Smooth muscle cell of trachea (primary cell): ENCODE data around the gene MAP7. TPM values are rescaled to one million over a fixed set of nuclear protein-coding genes. Genes with fewer than 3 reads are reported as not detected.

Experiments used
- total RNA-seq: library from RNA; depleted of rRNA; stranded (reverse); fragments of >200 nt; gene quantifications from 2 replicates; pipeline ENCODE4 v1.2.1, GENCODE V29; 2014

The MAP7 gene
- total RNA-seq: 0.58 and 2.0 TPM in 2 replicates

GRCh38 chr6:136550330-136551071 is at the start of gene MAP7:
Gene MAP7, minus strand, starts transcription at chr6:136550422. Its CDS starts 14 bp downstream, at chr6:136550408.

Other genes with a start within 250 kb of the MAP7 start
- gene MAP3K5, start 242.1 kb upstream of the MAP7 start, total RNA-seq: 30.7 and 46.6 TPM in 2 replicates